IPS-18c (cell line): ENCODE results near the gene RPL13.
"Not testable (repeated sequence)": the region's sequence is repeated elsewhere in the genome, so short reads cannot be mapped to it uniquely, and the experiment has no call there.

Experiments
- H3K4me3 ChIP-seq: 2 replicates; pipeline ENCODE4 v1.7.0; 2013; ENCODE audit warnings: low read depth, mild to moderate bottlenecking, low read length, moderate library complexity; ENCODE audit not compliant: insufficient read depth
- H3K9me3 ChIP-seq: one replicate; pipeline ENCODE4 v1.6.1; 2013; ENCODE audit warnings: mild to moderate bottlenecking, low read length, moderate library complexity; ENCODE audit not compliant: control insufficient read depth, insufficient read depth

Gene RPL13

GRCh38 chr16:89583197-89583894, 22.9 kb downstream of the RPL13 start:
- no peak overlapping the region for H3K4me3 ChIP-seq
- H3K9me3 ChIP-seq: no peaks in the 10 kb centered on the region

DNA sequence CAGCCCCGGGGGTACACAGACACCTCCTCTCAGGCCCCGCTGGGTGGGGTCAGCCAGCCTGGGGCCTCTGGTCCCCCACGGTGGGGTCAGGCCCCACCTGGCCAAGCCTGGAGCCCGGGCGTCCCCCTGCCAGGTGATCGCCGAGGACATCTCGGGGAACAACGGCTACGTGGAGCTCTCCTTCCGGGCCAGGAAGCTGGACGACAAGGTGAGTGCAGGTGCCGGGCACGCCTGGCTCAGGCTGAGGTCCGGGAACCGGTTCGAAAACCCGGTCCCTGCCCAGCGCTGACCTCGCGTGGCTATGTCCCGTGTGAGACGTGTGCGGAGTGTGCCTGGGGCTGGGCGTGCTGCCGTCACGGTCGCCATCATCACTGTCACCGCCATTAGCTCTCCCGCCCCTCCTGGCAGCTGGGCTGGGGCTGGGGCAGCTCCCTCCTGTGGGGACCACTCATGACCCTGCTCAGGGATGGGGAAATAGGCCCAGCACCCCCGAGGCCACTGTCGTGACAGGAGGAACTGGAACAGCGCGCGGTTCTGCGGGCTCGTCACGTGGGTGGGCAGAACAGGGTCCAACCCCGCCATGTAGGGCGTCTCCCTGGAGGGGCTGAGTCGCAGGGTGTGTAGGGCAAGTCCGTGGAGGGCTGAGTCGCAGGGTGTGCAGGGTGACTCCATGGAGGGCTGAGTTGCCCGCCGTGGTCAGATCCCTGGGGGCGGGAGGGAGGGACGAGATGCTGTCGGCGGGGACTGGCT, 23.6 kb downstream of the RPL13 start:
- Histone ChIP-seq H3K4me3 (no peak overlapping the region), H3K9me3 (no peaks in the 10 kb centered on the region)

- no peaks in the 10 kb centered on the region for H3K9me3 ChIP-seq
- H3K4me3 ChIP-seq: no peak overlapping the region
These were observed 24.5 kb downstream of the RPL13 start for GRCh38 chr16:89584768-89585549.

DNA sequence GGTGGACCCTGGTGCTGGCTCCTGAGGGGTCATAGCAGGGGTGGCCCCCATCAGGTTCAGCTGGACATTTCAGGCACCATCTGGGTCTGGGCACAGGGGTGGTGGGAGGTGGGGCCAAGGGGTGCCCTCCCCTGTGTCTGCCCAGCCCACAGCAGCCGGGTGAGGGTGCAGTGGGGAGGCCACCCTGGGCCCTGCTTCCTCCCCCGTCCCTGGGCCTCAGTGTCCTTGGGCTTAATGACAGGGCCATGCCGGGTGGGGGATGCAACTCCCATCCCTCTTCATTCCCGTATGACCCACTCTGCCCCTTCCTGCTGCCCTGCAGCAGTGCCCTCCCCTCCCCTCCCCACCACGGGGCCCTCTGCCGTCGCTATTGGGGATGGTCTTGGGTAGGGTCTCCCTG, 25.7 kb downstream of the RPL13 start:
- Histone ChIP-seq H3K4me3 (no peak overlapping the region), H3K9me3 (no peaks in the 10 kb centered on the region)

DNA sequence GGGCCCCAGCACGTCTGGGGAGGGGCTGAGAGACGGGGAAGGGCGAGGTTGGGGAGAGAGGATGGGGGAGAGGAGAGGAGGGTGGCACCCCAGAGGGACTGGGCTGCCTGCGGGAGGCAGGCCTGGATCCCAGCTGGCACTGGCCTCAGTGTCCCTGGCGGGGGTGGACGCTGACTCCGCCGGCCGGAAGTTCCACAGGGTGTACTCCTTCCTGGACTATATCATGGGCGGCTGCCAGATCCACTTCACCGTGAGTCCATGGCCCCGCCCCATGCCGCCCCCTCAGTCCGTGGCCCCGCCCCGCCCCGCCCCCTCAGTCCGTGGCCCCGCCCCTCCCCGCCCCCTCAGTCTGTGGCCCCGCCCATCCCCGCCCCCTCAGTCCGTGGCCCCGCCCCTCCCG, 26.4 kb downstream of the RPL13 start:
- H3K9me3 ChIP-seq: no peaks in the 10 kb centered on the region
- no peak overlapping the region for H3K4me3 ChIP-seq

DNA sequence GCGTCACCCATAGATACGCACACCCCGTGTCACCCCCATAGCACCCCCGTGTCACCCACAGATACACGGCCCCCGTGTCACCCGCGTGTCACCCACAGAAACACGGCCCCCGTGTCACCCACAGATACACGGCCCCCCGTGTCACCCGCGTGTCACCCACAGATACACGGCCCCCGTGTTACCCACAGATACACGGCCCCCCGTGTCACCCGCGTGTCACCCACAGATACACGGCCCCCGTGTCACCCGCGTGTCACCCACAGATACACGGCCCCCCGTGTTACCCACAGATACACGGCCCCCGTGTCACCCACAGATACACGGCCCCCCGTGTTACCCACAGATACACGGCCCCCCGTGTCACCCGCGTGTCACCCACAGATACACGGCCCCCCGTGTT, 27.2 kb downstream of the RPL13 start:
- not testable (repeated sequence) for H3K9me3 ChIP-seq, H3K4me3 ChIP-seq

GRCh38 chr16:89588413-89589109, 28.1 kb downstream of the RPL13 start:
- Histone ChIP-seq H3K4me3 (no peak overlapping the region), H3K9me3 (no peaks in the 10 kb centered on the region)

- Histone ChIP-seq H3K9me3 (no peaks in the 10 kb centered on the region), H3K4me3 (no peak overlapping the region)
These were observed 28.9 kb downstream of the RPL13 start for GRCh38 chr16:89589241-89589926.

DNA sequence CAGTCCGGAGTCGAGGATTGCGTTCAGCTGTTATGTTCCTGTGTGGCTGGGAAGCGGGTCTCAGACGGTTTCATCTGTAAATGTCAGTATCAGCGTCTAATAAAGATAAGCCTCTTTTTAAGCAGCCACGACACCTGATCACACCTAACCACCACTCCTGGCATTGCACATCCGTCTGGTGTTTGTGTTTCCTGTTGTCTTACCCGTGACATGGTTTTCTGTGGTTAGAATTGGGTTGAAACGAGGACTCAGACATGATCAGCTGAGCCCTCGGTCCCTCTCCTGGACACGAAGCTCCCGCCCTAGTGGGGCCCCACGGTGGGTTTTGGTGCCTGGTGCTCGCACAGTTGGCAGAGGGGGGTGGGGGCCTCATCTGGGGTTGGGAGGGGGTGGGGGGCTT, 33.4 kb downstream of the RPL13 start:
- no peak overlapping the region for H3K4me3 ChIP-seq
- peaks cover 2% of the 10 kb centered on the region for H3K9me3 ChIP-seq

DNA sequence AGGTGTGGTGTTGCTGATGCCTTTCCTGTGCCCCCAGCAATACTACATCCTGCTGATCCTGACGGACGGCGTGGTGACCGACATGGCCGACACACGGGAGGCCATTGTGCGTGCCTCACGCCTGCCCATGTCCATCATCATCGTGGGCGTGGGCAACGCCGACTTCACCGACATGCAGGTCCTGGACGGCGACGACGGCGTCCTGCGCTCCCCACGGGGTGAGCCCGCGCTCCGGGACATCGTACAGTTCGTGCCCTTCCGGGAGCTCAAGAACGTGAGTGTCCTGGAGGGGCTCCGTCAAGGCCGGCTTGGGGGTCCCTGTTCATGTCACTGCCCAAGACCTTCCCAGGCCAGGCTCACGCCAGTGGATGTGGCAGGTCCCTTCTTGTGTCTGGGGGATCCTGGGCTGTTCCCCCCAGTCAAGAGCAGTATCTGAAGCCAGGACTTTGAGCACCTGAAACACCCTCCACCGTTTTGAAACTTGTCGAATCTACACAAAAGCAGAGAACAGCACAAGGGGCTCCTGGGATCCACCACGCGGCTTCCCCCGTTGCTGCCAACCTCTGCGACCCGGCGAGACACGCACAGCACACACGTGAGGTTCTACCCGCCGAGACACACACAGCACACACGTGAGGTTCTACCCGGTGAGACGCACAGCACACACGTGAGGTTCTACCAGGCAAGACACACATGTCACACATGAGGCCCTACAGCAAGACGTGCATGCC, 35.0 kb downstream of the RPL13 start:
- no peak overlapping the region for H3K4me3 ChIP-seq
- H3K9me3 ChIP-seq: peaks cover 2% of the 10 kb centered on the region

GRCh38 chr16:89596061-89596689, 35.7 kb downstream of the RPL13 start:
- Histone ChIP-seq H3K9me3 (peaks cover 2% of the 10 kb centered on the region), H3K4me3 (no peak overlapping the region)

DNA sequence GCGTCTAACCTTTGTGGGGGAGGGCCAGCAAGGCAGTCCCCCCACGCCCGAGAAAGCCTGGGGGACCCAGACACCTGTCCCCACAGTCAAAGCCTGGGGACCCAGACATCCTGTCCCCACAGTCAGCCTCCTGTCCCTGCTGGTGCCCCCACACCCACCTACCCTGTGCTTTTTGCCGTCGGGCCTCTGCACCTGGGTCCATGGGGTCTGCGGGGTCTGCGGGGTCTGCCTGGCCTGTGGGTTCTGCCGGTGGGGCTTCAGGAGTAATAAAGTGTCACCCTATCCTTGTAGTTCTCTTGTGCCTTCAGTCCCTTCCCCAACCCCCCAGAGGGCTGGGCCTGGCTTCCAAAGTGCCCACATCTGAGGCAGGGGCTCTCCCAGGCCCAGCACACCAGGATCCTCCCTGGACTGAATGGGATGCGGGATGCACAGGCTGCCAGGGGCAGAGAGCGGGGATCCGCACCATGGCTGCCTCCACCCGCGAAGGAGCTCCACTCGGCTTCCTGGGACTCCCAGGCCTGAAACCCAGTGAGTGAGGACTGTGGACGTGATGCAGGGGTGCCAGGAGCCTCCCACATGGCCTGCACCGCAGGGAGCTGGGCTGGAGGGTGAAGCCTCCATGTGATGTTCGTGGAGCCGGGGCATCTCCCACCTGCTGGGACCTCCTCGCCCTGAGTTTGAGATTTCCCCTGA, 36.6 kb downstream of the RPL13 start:
- H3K4me3 ChIP-seq: no peak overlapping the region

GRCh38 chr16:89598199-89598598, 37.7 kb downstream of the RPL13 start:
- Histone ChIP-seq H3K4me3 (no peak overlapping the region), H3K9me3 (peaks cover 4% of the 10 kb centered on the region)

More for the DNA sequence above, 36.6 kb downstream of the RPL13 start:
- peaks cover 4% of the 10 kb centered on the region for H3K9me3 ChIP-seq

DNA sequence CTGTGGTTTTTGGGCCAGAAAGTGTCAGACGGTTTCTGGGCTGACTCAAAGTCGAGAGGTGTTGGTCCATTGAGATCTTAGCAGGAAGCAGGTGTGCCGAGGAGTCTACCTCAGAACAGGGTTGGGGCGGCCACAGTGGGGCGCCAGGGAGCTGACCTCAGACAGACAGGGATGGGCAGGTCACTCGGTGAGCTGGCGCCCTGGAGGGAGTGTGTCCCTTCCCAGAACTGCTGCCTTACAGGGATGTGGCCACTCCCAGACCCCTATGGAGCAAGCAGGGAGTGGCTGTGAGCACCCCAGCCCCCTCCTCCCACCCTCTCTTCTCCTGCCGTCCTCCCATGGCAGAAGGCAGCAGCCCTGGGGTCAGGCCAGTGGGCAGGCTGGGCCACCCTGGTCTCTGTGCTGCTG, 39.0 kb downstream of the RPL13 start:
- no peak overlapping the region for H3K4me3 ChIP-seq
- H3K9me3 ChIP-seq: peaks cover 4% of the 10 kb centered on the region

DNA sequence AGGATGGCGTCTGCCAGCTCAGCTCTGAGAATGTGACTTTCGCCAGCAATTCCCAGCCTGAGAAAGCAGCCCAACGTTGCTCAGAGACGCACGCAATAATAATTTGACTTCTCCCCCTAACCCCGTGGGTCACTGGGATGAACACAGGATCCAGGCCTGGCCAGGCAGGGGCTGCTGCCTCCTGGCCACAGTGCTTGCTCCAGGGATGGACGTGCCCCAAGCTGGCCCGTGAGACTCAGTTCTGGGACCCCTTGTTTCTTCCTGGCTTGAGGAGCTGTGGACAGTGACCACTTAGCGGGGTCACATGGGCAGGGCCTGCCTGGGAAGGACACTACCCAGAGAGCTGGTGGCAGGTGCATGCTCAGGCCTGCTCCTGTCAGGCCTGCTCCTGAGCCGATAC, 39.4 kb downstream of the RPL13 start:
- Histone ChIP-seq H3K4me3 (no peak overlapping the region), H3K9me3 (peaks cover 4% of the 10 kb centered on the region)
